Heart left ventricle (tissue), 16 donors: ENCODE measurements around the gene METRNL. TPM values are rescaled to one million over a fixed set of nuclear protein-coding genes. Genes with fewer than 3 reads are reported as not detected.
"Not testable (repeated sequence)": the region's sequence is repeated elsewhere in the genome, so short reads cannot be mapped to it uniquely, and the experiment has no call there.

Experiments used
- ATAC-seq, 4 donors: fragments of 200-7000 bp; cut with Tn5 transposase; one replicate each; pipeline ENCODE4 v1.9.1; 2020 to 2022; ENCODE audit warnings: moderate library complexity in 4 of 4, mild to moderate bottlenecking in 3 of 4, moderate number of reproducible peaks in 1 of 4
- DNase-seq, 5 donors: peaks; one replicate each; pipeline ENCODE4 v3.0.0-alpha.2; 2020
- H3K27ac ChIP-seq, 12 donors: fragments of 200-600 bp; sonication (generic) in 4 of 12; one replicate each; pipeline versions ENCODE4 v1.5.0 to v1.8.0; 2016 to 2022; ENCODE audit warnings: mild to moderate bottlenecking in 2 of 12
- H3K27me3 ChIP-seq, 9 donors: fragments of 200-600 bp; sonication (generic) in 2 of 9; one replicate each; pipeline versions ENCODE4 v1.5.1 to v1.8.0; 2016 to 2022; ENCODE audit warnings: mild to moderate bottlenecking in 3 of 9
- H3K36me3 ChIP-seq, 9 donors: fragments of 200-600 bp; sonication (generic) in 2 of 9; one replicate each; pipeline versions ENCODE4 v1.5.0 to v1.8.0; 2018 to 2022; ENCODE audit warnings: mild to moderate bottlenecking in 2 of 9
- H3K4me1 ChIP-seq, 12 donors: fragments of 200-600 bp; sonication (generic) in 4 of 12; one replicate each; pipeline versions ENCODE4 v1.5.0 to v1.8.0; 2016 to 2022; ENCODE audit warnings: mild to moderate bottlenecking in 3 of 12
- H3K4me3 ChIP-seq, 12 donors: fragments of 200-600 bp; sonication (generic) in 4 of 12; one replicate each; pipeline versions ENCODE4 v1.5.0 to v1.8.0; 2017 to 2022; ENCODE audit warnings: mild to moderate bottlenecking in 9 of 12, moderate library complexity in 4 of 12
- H3K9me3 ChIP-seq, 12 donors: fragments of 200-600 bp; sonication (generic) in 4 of 12; one replicate each; pipeline versions ENCODE4 v1.5.0 to v1.8.0; 2016 to 2022; ENCODE audit warnings: mild to moderate bottlenecking in 1 of 12
- CTCF ChIP-seq, 12 donors: fragments of 200-600 bp; sonication (generic) in 4 of 12; IDR thresholded peaks; one replicate each; pipeline versions ENCODE4 v1.5.0 to v1.8.0; 2018 to 2022; ENCODE audit warnings: antibody characterized with exemption in 12 of 12, mild to moderate bottlenecking in 5 of 12
- POLR2A ChIP-seq, 2 donors: fragments of 450-650 bp; IDR thresholded peaks; one replicate each; pipeline ENCODE4 v1.6.1; 2017; ENCODE audit warnings: antibody characterized with exemption in 2 of 2, mild to moderate bottlenecking in 2 of 2, moderate library complexity in 2 of 2
- WGBS, 4 donors: extraction: QIAGEN DNeasy Blood & Tissue Kit in 2 of 4; methylation state at CpG; one replicate each; pipeline versions ENCODE4 v1.1.5 to v1.1.7; 2013 to 2018; 5-methylcytosine and 5-hydroxymethylcytosine counted together
- intact Hi-C, 10 donors: fragments of 100-400 bp; cut with DNase I; formaldehyde crosslinking; loops; one replicate each; pipeline versions ENCODE4 v1.11.1 to v1.14.2; 2022
- polyA plus RNA-seq, 2 donors: library from polyadenylated mRNA; stranded (reverse); fragments of 200-250 nt; gene quantifications; one replicate each; pipeline ENCODE4 v1.2.3, GENCODE V29; 2013
- total RNA-seq, 9 donors: library from RNA; depleted of rRNA in 2 of 9; stranded (reverse); fragments of >200 nt in 2 of 9; fragmentation: NEBNext Ultra II Directional in 3 of 9; extraction: Animal tissue kit (Norgen Biotek cat#: 25700) in 3 of 9; gene quantifications; one replicate each; pipeline versions ENCODE4 v1.1.0 to v1.2.4, GENCODE V29; 2016 to 2023
- donor health status: ischemic (EF 13 %, LVEDD 7.1; RV severe dilation, severe dysfunction).
- donor health status: healthy with polysubstance abuse.
- donor health status: DM: no; HTN: yes; CAD: no.
- donor health status: DM: no; HTN: no; CAD: no.
- donor health status: ischemic (EF 25% LVEDD 6.9; RV normal size, moderate dysfunction).
- donor health status: ischemic (EF 25% LVEDD 5.7; RV mildly dilated, moderate dysfunction).
- donor health status: healthy.
- donor health status: DM: yes; HTN: yes; CAD: no.
- donor health status: ischemic (EF 35%, LVEDD 5.7; RV mildly dilated, moderate dysfunction).
- donor health status: nonischemic (EF 11% LVEDD 7.7; RV severe dilation, severe dysfunction).
- donor health status: DM: yes; HTN: yes; CAD: no.
- donor health status: PGD.
- donor health status: ischemic (EF 29% LVEDD 5.4; RV normal size, mild dysfunction).
- donor health status: nonischemic (EF 23%, LVEDD 6.1; RV moderate dilation, normal function).

METRNL gene
- total and polyA plus RNA-seq, 11 donors, result 59.4 to 144 (median 79.5) TPM

- no peaks in the 10 kb centered on the region for H3K27me3 ChIP-seq
- H3K27ac ChIP-seq, result no peak overlapping the region
- H3K36me3 ChIP-seq, result no peaks in the 10 kb centered on the region
- peaks cover 0 to 8% (median 0%) of the 10 kb centered on the region in 12 donors for H3K4me1 ChIP-seq
- no peak overlapping the region for H3K4me3 ChIP-seq
- TF ChIP-seq CTCF (IDR thresholded peaks at IDR 0.05) (no peak), POLR2A (IDR thresholded peaks at IDR 0.05) (no peak)
- intact Hi-C loops, result no loop called here
- WGBS, 4 donors, result 73 to 83% (median 75%) methylated on average over 33 to 37 of the region's 37 CpGs
- no peaks in the 10 kb centered on the region for H3K9me3 ChIP-seq
- DNase-seq (peak; percentile 31 to 73 (median 48)), ATAC-seq (peak in 3 of 4 donors; percentile 50 to 60 (median 52))
Observed at GRCh38 chr17:83064732-83065659, 14.4 kb upstream of the METRNL start.

GRCh38 chr17:83065660-83066542, 13.5 kb upstream of the METRNL start:
- Histone ChIP-seq H3K27ac (no peak overlapping the region), H3K9me3 (no peaks in the 10 kb centered on the region), H3K4me1 (peaks cover 0 to 8% (median 0%) of the 10 kb centered on the region in 12 donors), H3K36me3 (no peaks in the 10 kb centered on the region), H3K4me3 (no peak overlapping the region), H3K27me3 (no peaks in the 10 kb centered on the region)
- 89 to 94% (median 91%) methylated on average over 39 of the region's 39 CpGs for WGBS, 4 donors
- no peak for TF ChIP-seq POLR2A (IDR thresholded peaks at IDR 0.05)
- TF ChIP-seq CTCF (IDR thresholded peaks at IDR 0.05), result no peak
- ATAC-seq (no peak), DNase-seq (peak in 4 of 5 donors; percentile 13 to 40 (median 18))
- intact Hi-C loops, result no loop called here

GRCh38 chr17:83066543-83066890, 12.9 kb upstream of the METRNL start:
- H3K27ac ChIP-seq, H3K27me3 ChIP-seq, ATAC-seq, H3K9me3 ChIP-seq, H3K4me1 ChIP-seq, H3K4me3 ChIP-seq, intact Hi-C loops, H3K36me3 ChIP-seq: not testable (repeated sequence)
- 74 to 97% (median 92%) methylated on average over 14 to 19 of the region's 19 CpGs for WGBS, 4 donors
- DNase-seq, result peak in 1 of 5 donors; percentile 39

GRCh38 chr17:83067071-83067717, 12.2 kb upstream of the METRNL start:
- Histone ChIP-seq H3K4me3 (no peak overlapping the region), H3K9me3 (no peaks in the 10 kb centered on the region), H3K4me1 (peaks cover 0 to 8% (median 0%) of the 10 kb centered on the region in 12 donors), H3K36me3 (no peaks in the 10 kb centered on the region), H3K27ac (no peak overlapping the region), H3K27me3 (no peaks in the 10 kb centered on the region)
- intact Hi-C loops, result no loop called here
- TF ChIP-seq CTCF (IDR thresholded peaks at IDR 0.05) (no peak), POLR2A (IDR thresholded peaks at IDR 0.05) (no peak)
- ATAC-seq (no peak), DNase-seq (peak; percentile 4 to 39 (median 22))
- 86 to 100% (median 89%) methylated on average over 10 to 29 of the region's 29 CpGs for WGBS, 4 donors
